ENCODE data around the gene CLN5. TPM values are rescaled to one million over a fixed set of nuclear protein-coding genes. Genes with fewer than 3 reads are reported as not detected.

Gene CLN5
- total and polyA plus RNA-seq, 2 donors (not counting 3 experiments of a cell fraction or from before 2014, with no cell fraction given): 16.5 to 22.7 TPM

- Histone ChIP-seq H2AFZ (ENCODE audit: low read depth, low read length) (no peak overlapping the region), H3K27ac (ENCODE audit: insufficient read depth, low read depth, low read length) (no peak overlapping the region), H3K36me3 (ENCODE audit: control insufficient read depth in 2 of 2, extremely low read depth in 1 of 2, insufficient read depth in 2 of 2, low read length in 2 of 2) (no peaks in the 10 kb centered on the region), H3K4me3 (replicated peaks in 1 of 3; ENCODE audit: insufficient read depth in 1 of 3, low read depth in 1 of 3, low read length in 3 of 3) (no peak overlapping the region), H3K4me2 (ENCODE audit: insufficient read depth, low read length) (no peak overlapping the region), H3K9me3 (replicated peaks; ENCODE audit: control insufficient read depth, insufficient read depth, low read length) (no peaks in the 10 kb centered on the region), H3K79me2 (ENCODE audit: control insufficient read depth, insufficient read depth, low read length) (no peaks in the 10 kb centered on the region), H3K27me3 (ENCODE audit: control insufficient read depth in 2 of 2, insufficient read depth in 2 of 2, low read length in 2 of 2) (peaks cover 20 to 22% of the 10 kb centered on the region in 2 experiments), H3K9me1 (replicated peaks; ENCODE audit: control insufficient read depth, extremely low read depth, insufficient read depth, low read length) (no peaks in the 10 kb centered on the region), H3K4me1 (ENCODE audit: control insufficient read depth, extremely low read depth, insufficient read depth, low read length) (peaks cover 2% of the 10 kb centered on the region), H4K20me1 (replicated peaks; ENCODE audit: control insufficient read depth, extremely low read depth, insufficient read depth, low read length) (no peaks in the 10 kb centered on the region), H3K9ac (replicated peaks; ENCODE audit: extremely low read depth, insufficient read depth, low read length) (no peak overlapping the region)
- no peak for TF ChIP-seq JUN (IDR thresholded peaks at IDR 0.05; ENCODE audit: borderline replicate concordance, insufficient read depth, insufficient read length, low read depth)
- no peak for TF ChIP-seq MYC (IDR thresholded peaks at IDR 0.05; ENCODE audit: low read depth, low read length)
- TF ChIP-seq FOS (IDR thresholded peaks at IDR 0.05; ENCODE audit: borderline replicate concordance, insufficient read depth, low read length): no peak
- TF ChIP-seq, protein P1, sequence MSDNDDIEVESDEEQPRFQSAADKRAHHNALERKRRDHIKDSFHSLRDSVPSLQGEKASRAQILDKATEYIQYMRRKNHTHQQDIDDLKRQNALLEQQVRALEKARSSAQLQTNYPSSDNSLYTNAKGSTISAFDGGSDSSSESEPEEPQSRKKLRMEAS (IDR thresholded peaks at IDR 0.05; ENCODE audit: insufficient read depth, insufficient read length): no peak
- no peak for TF ChIP-seq POLR2A (IDR thresholded peaks at IDR 0.05; ENCODE audit: low read depth, low read length)
- no peak for TF ChIP-seq EZH2 (IDR thresholded peaks at IDR 0.05; ENCODE audit: borderline replicate concordance, low read depth, low read length, severe bottlenecking)
- no peak for TF ChIP-seq CTCF (IDR thresholded peaks at IDR 0.05; ENCODE audit: extremely low read depth in 1 of 2, insufficient read depth in 1 of 2, low read depth in 1 of 2, low read length in 2 of 2)
- TF ChIP-seq GATA2 (IDR thresholded peaks at IDR 0.05; ENCODE audit: insufficient read depth, insufficient read length, low read depth, low read length): no peak
- no peak for TF ChIP-seq POLR2AphosphoS5 (IDR thresholded peaks at IDR 0.05; ENCODE audit: insufficient read depth, low read depth, low read length)
- DNase-seq (ENCODE audit: low read depth, low spot score): no peak
- intact Hi-C loops (cut with micrococcal nuclease) (loop anchor here (5.0 kb wide), 2 partner anchors 81 to 1286 kb away; no protein-coding TSS in a partner anchor), dilution Hi-C loops (cut with MboI; ENCODE audit: extremely low pct_ligation_motif_present, low sequenced_read_pairs) (no loop called here)
- POLR2A ChIA-PET: no interaction called here
- BruUV-seq (replicated peaks): no TSS peak
- CTCF ChIA-PET: no interaction called here
- no peak for FAIRE-seq
Measured at GRCh38 chr13:76983676-76984075, 8.2 kb upstream of the CLN5 start.
